GM13976 (cell line): Measurements from ENCODE around the gene GPSM1.

ENCODE experiments used
- DNase-seq: peaks from one replicate; pipeline ENCODE4 v3.0.0; 2012; ENCODE audit warnings: low spot score
- in situ Hi-C: fragments of 300-500 bp; cut with MboI; formaldehyde crosslinking; loops from one replicate; pipeline ENCODE4 v1.12.0; 2022; ENCODE audit warnings: low sequenced_read_pairs, mixed read lengths, inconsistent platforms; ENCODE audit not compliant: unreplicated experiment
- TF ChIP-seq, protein P1 (sequence below): IDR thresholded peaks from 2 replicates; pipeline ENCODE4 v1.5.1; 2012; ENCODE audit warnings: borderline replicate concordance, mild to moderate bottlenecking; ENCODE audit not compliant: insufficient read depth; ENCODE audit errors: extremely low read depth, missing control alignments, control extremely low read depth

GPSM1 gene

DNA sequence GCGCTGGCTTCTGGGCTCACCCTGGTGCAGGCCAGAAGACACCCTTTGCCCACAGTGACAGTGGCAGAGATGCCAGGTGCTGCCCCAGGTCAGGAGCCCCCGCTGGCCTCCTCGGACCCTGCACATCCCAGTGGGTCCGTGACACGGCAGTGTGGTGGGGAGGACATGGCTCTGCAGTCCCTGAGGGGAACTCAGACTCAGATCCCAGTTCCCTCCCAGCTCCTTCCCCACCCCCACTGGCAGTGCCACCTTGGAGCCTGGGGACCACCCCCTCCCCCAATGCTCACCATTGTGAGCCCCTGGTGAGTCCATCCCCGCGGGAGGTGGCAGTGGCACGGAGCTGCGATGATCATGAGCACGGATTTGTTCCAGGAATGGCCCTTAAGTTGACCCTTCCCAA, 22.9 kb upstream of the GPSM1 start:
- no peak for DNase-seq
- in situ Hi-C loops: no loop called here
- TF ChIP-seq, protein P1, sequence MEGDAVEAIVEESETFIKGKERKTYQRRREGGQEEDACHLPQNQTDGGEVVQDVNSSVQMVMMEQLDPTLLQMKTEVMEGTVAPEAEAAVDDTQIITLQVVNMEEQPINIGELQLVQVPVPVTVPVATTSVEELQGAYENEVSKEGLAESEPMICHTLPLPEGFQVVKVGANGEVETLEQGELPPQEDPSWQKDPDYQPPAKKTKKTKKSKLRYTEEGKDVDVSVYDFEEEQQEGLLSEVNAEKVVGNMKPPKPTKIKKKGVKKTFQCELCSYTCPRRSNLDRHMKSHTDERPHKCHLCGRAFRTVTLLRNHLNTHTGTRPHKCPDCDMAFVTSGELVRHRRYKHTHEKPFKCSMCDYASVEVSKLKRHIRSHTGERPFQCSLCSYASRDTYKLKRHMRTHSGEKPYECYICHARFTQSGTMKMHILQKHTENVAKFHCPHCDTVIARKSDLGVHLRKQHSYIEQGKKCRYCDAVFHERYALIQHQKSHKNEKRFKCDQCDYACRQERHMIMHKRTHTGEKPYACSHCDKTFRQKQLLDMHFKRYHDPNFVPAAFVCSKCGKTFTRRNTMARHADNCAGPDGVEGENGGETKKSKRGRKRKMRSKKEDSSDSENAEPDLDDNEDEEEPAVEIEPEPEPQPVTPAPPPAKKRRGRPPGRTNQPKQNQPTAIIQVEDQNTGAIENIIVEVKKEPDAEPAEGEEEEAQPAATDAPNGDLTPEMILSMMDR: no peak

DNA sequence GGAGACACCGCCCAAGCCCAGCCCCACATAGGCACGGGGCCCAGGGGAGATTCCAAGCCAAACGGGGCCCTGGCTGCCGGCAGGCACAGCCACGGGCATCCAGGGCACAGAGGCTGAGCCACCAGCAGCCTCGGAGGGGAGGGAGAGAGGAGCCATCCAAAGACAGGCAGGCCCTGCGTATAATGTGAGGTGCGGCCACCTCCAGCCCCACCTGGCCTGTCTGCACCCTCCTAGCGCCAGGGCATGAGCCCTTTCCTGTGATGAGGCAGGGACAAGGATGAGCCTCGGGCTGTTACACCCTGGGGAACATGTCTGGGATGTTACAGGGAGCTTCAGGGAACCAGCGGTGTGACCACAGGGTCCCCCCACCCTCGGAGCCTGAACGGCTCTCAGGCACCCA, 22.4 kb upstream of the GPSM1 start:
- TF ChIP-seq, protein P1: no peak
- no peak for DNase-seq
- in situ Hi-C loops: no loop called here

DNA sequence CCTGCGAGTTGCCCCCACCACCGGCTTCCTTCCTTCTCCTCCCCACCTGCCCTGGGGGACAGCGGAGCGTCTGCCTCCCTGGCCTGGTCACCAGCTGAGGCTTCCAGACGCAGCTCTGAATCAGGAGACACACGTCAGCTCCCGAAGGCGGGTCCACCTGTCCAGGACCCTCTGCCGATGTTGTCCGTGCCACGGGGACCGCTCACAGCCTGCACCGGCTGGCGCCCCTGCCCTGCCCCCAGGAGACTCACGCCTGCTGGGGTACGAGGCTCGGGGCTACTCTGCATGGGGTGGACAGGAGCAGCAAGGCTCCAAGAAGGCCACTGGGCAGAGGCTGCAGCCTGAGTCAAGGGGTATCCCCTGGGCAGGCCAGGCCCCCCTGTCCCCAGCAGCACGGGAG, 21.5 kb upstream of the GPSM1 start:
- no peak for DNase-seq
- TF ChIP-seq, protein P1: no peak
- in situ Hi-C loops: no loop called here

- in situ Hi-C loops: no loop called here
- TF ChIP-seq, protein P1: no peak
- no peak for DNase-seq
These were observed 20.8 kb upstream of the GPSM1 start for GRCh38 chr9:136306211-136307208.

DNA sequence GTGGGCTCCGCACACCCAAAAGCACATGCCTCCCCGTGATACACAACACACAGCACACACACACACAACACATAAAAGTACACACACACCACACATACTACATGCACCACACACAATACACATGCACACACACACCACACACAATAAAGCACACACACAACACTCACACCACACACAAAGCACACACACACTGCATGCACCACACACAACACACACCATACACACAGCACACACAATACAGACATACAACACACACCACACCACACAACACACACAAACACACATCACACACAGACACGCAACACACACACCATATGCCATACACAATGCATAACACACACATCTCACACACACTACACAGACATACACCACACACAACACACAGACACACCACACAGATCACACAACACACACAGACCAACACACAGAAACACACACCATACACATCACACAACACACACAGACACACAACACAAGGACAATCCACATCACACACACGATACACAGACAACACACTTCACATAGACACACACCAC, 20.1 kb upstream of the GPSM1 start:
- TF ChIP-seq, protein P1: no peak
- no peak for DNase-seq
- in situ Hi-C loops: no loop called here

DNA sequence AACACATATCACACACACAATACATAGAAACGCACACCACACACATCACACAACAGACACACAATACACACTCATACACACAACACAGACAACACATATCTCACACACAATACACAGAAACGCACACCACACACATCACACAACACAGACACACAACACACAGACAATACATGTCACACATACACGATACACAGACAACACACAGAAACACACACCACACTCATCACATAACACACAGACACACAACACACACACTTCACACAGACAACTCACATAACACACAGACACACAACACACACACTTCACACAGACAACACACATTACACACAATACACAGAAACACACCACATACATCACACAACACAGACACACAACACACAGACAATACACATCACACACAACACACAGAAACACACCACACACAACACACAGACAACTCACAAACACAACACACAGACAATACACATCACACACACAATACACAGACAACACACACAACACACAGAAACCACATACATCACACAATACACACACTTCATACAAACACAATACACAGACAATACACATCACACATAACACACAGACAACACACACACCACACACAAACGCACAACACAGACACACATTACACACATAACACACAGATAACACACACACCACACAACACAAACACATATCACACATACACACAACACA, 19.2 kb upstream of the GPSM1 start:
- no peak for DNase-seq
- in situ Hi-C loops: no loop called here
- TF ChIP-seq, protein P1: no peak
